Stimulated activated CD4-positive, alpha-beta T cell treated with anti-CD3 and anti-CD28 coated beads, Interleukin-15, amount 100 ng/mL, for 24 hours (primary cell): ENCODE data around the gene BICDL1.

Experiments used
- DNase-seq: peaks from one replicate; pipeline ENCODE4 v3.0.0-alpha.2; 2020

Gene BICDL1

GRCh38 chr12:120055231-120056000 is 66.4 kb downstream of the BICDL1 start:
- no peak for DNase-seq

GRCh38 chr12:120056739-120057138 is 67.7 kb downstream of the BICDL1 start:
- DNase-seq: no peak

GRCh38 chr12:120060196-120060595 is 71.2 kb downstream of the BICDL1 start:
- DNase-seq: no peak

GRCh38 chr12:120060717-120061116 is 71.7 kb downstream of the BICDL1 start:
- no peak for DNase-seq

GRCh38 chr12:120061575-120062214 is 72.7 kb downstream of the BICDL1 start:
- DNase-seq: no peak

GRCh38 chr12:120062976-120063579 is 74.0 kb downstream of the BICDL1 start:
- DNase-seq: no peak

- DNase-seq: no peak
These were observed 75.3 kb downstream of the BICDL1 start for GRCh38 chr12:120064054-120064940.

- DNase-seq: no peak
These were observed 76.4 kb downstream of the BICDL1 start for GRCh38 chr12:120065472-120065871.

GRCh38 chr12:120066341-120066740 is 77.3 kb downstream of the BICDL1 start:
- no peak for DNase-seq

GRCh38 chr12:120067084-120067869 is 78.2 kb downstream of the BICDL1 start:
- DNase-seq: no peak

GRCh38 chr12:120067901-120068300 is 78.9 kb downstream of the BICDL1 start:
- DNase-seq: no peak

- no peak for DNase-seq
These were observed 80.2 kb downstream of the BICDL1 start for GRCh38 chr12:120069278-120069677.

- DNase-seq: no peak
These were observed 82.5 kb downstream of the BICDL1 start for GRCh38 chr12:120071493-120072020.

- DNase-seq: no peak
These were observed 83.6 kb downstream of the BICDL1 start for GRCh38 chr12:120072472-120073249.

GRCh38 chr12:120075034-120075616 is 86.1 kb downstream of the BICDL1 start:
- no peak for DNase-seq

- no peak for DNase-seq
These were observed 87.6 kb downstream of the BICDL1 start for GRCh38 chr12:120076651-120077050.

- DNase-seq: no peak
These were observed 88.2 kb downstream of the BICDL1 start for GRCh38 chr12:120077260-120077659.

GRCh38 chr12:120078868-120079267 is 89.8 kb downstream of the BICDL1 start:
- no peak for DNase-seq

- no peak for DNase-seq
These were observed 90.7 kb downstream of the BICDL1 start for GRCh38 chr12:120079411-120080400.
